PC-9 (cell line): ENCODE measurements around the gene TGFBR1.

Experiments used
- EZH2 ChIP-seq: fragments of 200-600 bp; sonication (generic); IDR thresholded peaks from 2 replicates; pipeline ENCODE4 v1.8.0; 2017; ENCODE audit warnings: antibody characterized with exemption, low read depth
- TF ChIP-seq, protein P1 (sequence below): fragments of 200-600 bp; sonication (generic); conservative IDR thresholded peaks from 2 replicates; pipeline ENCODE4 v1.6.1; 2017; ENCODE audit warnings: mixed run types, antibody characterized with exemption, mild to moderate bottlenecking, moderate library complexity

- TF ChIP-seq, protein P1, sequence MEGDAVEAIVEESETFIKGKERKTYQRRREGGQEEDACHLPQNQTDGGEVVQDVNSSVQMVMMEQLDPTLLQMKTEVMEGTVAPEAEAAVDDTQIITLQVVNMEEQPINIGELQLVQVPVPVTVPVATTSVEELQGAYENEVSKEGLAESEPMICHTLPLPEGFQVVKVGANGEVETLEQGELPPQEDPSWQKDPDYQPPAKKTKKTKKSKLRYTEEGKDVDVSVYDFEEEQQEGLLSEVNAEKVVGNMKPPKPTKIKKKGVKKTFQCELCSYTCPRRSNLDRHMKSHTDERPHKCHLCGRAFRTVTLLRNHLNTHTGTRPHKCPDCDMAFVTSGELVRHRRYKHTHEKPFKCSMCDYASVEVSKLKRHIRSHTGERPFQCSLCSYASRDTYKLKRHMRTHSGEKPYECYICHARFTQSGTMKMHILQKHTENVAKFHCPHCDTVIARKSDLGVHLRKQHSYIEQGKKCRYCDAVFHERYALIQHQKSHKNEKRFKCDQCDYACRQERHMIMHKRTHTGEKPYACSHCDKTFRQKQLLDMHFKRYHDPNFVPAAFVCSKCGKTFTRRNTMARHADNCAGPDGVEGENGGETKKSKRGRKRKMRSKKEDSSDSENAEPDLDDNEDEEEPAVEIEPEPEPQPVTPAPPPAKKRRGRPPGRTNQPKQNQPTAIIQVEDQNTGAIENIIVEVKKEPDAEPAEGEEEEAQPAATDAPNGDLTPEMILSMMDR: no peak
- TF ChIP-seq EZH2: no peak
These were observed 38.3 kb upstream of the TGFBR1 start for GRCh38 chr9:99066571-99066970.
